Esophagus squamous epithelium (tissue), 5 donors: ENCODE data around the gene ZNF471. TPM values are rescaled to one million over a fixed set of nuclear protein-coding genes. Genes with fewer than 3 reads are reported as not detected.
A peak's percentile ranks its signal among the peaks of the same experiment; 100 is the strongest.

Source experiments
- DNase-seq: peaks from one replicate; lab custom pipeline; 2025; lab: John Stamatoyannopoulos, UW
- H3K27ac ChIP-seq, 4 donors: fragments of 200-600 bp; sonication (generic); one replicate each; pipeline ENCODE4 v1.5.1; 2016 to 2019; ENCODE audit warnings: mild to moderate bottlenecking in 1 of 4
- H3K27me3 ChIP-seq, 4 donors: fragments of 200-600 bp; sonication (generic); 1 replicate in 3 of 4; 2 replicates in 1 of 4; pipeline versions ENCODE4 v1.5.1 to v1.6.0; 2017 to 2021; ENCODE audit warnings: antibody characterized with exemption in 1 of 4
- H3K36me3 ChIP-seq, 3 donors: fragments of 200-600 bp; sonication (generic); one replicate each; pipeline ENCODE4 v1.5.1; 2016 to 2019
- H3K4me1 ChIP-seq, 3 donors: fragments of 200-600 bp; sonication (generic); one replicate each; pipeline ENCODE4 v1.5.1; 2017 to 2019
- H3K4me3 ChIP-seq, 4 donors: fragments of 200-600 bp; sonication (generic); 1 replicate in 3 of 4; 2 replicates in 1 of 4; pipeline ENCODE4 v1.5.1; 2016 to 2019; ENCODE audit warnings: mild to moderate bottlenecking in 2 of 4, moderate library complexity in 1 of 4
- H3K9me3 ChIP-seq, 3 donors: fragments of 200-600 bp; sonication (generic); one replicate each; pipeline ENCODE4 v1.5.1; 2016 to 2019
- POLR2A ChIP-seq, 4 donors: fragments of 450-650 bp; IDR thresholded peaks; one replicate each; pipeline ENCODE4 v1.6.1; 2017; ENCODE audit warnings: antibody characterized with exemption in 4 of 4, mild to moderate bottlenecking in 4 of 4, moderate library complexity in 3 of 4
- WGBS, 2 donors: methylation state at CpG; one replicate each; pipeline ENCODE4 v1.1.5; 2018; 5-methylcytosine and 5-hydroxymethylcytosine counted together
- intact Hi-C: fragments of 100-400 bp; cut with DNase I; formaldehyde crosslinking; loops from one replicate; pipeline ENCODE4 v1.15.0; 2022
- total RNA-seq, 4 donors: library from RNA; depleted of rRNA; stranded (reverse); fragments of >200 nt; gene quantifications; one replicate each; pipeline ENCODE4 v1.1.0, GENCODE V29; 2016
- TF ChIP-seq, protein P1 (sequence below), 6 experiments: fragments of 450-650 bp in 4 of 6; fragments of 200-600 bp in 2 of 6; sonication (generic) in 2 of 6; IDR thresholded peaks; one replicate each; pipeline ENCODE4 v1.5.1; 2016 to 2019; ENCODE audit warnings: antibody characterized with exemption in 6 of 6, mild to moderate bottlenecking in 4 of 6, moderate library complexity in 4 of 6
- donor health status: DM: yes; HTN: yes; CAD: no.

ZNF471 gene
- total RNA-seq, 4 donors from 2014 or later, result 0.80 to 5.0 (median 1.5) TPM

DNA sequence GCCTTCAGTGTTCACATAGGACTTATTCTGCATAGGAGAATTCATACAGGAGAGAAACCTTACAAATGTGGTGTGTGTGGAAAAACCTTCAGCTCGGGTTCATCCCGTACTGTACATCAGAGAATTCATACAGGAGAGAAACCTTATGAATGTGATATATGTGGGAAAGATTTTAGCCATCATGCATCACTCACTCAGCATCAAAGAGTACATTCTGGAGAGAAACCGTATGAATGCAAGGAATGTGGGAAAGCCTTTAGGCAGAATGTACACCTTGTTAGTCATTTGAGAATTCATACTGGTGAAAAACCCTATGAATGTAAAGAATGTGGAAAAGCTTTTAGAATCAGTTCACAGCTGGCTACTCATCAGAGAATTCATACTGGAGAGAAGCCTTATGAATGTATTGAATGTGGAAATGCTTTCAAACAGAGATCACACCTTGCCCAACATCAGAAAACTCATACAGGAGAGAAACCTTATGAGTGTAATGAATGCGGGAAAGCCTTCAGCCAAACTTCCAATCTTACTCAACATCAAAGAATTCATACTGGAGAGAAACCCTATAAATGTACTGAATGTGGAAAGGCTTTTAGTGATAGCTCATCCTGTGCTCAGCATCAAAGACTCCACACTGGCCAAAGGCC is 17.7 kb downstream of the ZNF471 start:
- no peaks in the 10 kb centered on the region for H3K4me1 ChIP-seq
- H3K36me3 ChIP-seq, result peaks cover 0 to 46% (median 2%) of the 10 kb centered on the region in 3 donors
- TF ChIP-seq, protein P1, sequence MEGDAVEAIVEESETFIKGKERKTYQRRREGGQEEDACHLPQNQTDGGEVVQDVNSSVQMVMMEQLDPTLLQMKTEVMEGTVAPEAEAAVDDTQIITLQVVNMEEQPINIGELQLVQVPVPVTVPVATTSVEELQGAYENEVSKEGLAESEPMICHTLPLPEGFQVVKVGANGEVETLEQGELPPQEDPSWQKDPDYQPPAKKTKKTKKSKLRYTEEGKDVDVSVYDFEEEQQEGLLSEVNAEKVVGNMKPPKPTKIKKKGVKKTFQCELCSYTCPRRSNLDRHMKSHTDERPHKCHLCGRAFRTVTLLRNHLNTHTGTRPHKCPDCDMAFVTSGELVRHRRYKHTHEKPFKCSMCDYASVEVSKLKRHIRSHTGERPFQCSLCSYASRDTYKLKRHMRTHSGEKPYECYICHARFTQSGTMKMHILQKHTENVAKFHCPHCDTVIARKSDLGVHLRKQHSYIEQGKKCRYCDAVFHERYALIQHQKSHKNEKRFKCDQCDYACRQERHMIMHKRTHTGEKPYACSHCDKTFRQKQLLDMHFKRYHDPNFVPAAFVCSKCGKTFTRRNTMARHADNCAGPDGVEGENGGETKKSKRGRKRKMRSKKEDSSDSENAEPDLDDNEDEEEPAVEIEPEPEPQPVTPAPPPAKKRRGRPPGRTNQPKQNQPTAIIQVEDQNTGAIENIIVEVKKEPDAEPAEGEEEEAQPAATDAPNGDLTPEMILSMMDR (IDR thresholded peaks at IDR 0.05), result no peak
- no peak for TF ChIP-seq POLR2A (IDR thresholded peaks at IDR 0.05)
- no peak overlapping the region for H3K27ac ChIP-seq
- DNase-seq, result no peak
- intact Hi-C loops, result no loop called here
- H3K4me3 ChIP-seq, result peak overlapping the region in 1 of 4 donors; percentile 18
- H3K9me3 ChIP-seq, result peaks cover 26 to 100% (median 99%) of the 10 kb centered on the region in 3 donors
- 71 to 92% methylated on average over 4 of the region's 4 CpGs for WGBS, 2 donors
- no peaks in the 10 kb centered on the region for H3K27me3 ChIP-seq

DNA sequence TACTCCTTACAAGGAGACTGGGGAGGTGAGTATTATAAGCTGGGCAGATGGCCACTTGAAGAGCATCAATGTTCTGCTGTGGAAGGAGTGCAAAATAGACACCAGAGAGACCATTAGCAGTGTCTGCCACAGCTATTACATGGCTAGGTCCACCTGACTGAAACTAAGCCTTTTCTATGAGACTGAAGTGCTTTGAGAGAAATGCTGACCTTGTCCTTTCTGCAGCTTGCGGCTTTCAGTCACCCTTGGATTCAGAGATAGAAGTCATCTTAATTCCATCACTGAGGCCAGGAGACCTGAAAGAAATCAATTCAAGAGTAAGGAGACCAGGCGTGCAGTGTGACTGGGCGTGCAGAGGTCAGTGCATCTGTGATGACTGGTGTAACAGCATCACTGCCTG is 29.8 kb downstream of the ZNF471 start:
- 100% methylated on average over 1 to 3 of the region's 3 CpGs for WGBS, 2 donors
- Histone ChIP-seq H3K4me1 (peaks cover 7 to 21% (median 8%) of the 10 kb centered on the region in 3 donors), H3K9me3 (peaks cover 4 to 77% (median 40%) of the 10 kb centered on the region in 3 donors), H3K27ac (no peak overlapping the region), H3K36me3 (peaks cover 0 to 27% (median 0%) of the 10 kb centered on the region in 3 donors), H3K4me3 (peak overlapping the region in 2 of 4 donors; percentile 62 to 80), H3K27me3 (no peaks in the 10 kb centered on the region)
- no peak for TF ChIP-seq POLR2A (IDR thresholded peaks at IDR 0.05)
- TF ChIP-seq, protein P1 (IDR thresholded peaks at IDR 0.05), result no peak
- intact Hi-C loops, result no loop called here
- DNase-seq, result no peak

DNA sequence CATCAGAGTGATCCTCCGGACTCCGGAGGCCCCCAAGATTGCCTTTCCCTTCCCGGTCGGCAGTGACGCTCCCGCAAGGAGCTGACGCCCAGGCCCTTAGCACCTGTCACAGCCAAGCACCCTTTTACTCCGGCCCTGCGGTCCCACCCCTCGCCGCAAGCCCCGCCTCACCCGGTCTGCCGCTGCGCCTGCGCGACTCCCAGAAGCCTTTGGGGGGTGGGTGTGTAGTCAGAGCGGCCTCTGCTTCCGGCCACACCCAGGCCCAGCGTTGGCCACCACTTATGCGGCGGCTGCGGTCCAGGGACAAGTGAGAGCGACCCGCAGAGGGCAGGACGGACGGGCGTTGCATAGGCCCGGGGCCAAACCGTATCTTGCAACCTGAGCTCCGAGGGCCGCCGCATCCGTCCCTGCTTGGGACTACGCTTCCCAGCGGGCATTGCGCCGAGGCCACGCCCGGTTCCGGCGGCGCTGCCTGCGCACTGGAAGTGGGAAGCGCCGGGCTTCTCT is 30.7 kb downstream of the ZNF471 start:
- Histone ChIP-seq H3K36me3 (peaks cover 0 to 33% (median 0%) of the 10 kb centered on the region in 3 donors), H3K4me3 (peak overlapping the region; percentile 62 to 85 (median 76)), H3K27me3 (no peaks in the 10 kb centered on the region), H3K9me3 (peaks cover 4 to 74% (median 34%) of the 10 kb centered on the region in 3 donors), H3K27ac (peak overlapping the region; percentile 88 to 96 (median 93)), H3K4me1 (peaks cover 7 to 21% (median 8%) of the 10 kb centered on the region in 3 donors)
- TF ChIP-seq, protein P1 (IDR thresholded peaks at IDR 0.05), result peak in 3 of 6 experiments; percentile 25 to 32 (median 30)
- TF ChIP-seq POLR2A (IDR thresholded peaks at IDR 0.05), result no peak
- 0 to 4% methylated on average over 7 to 9 of the region's 46 CpGs for WGBS, 2 donors
- intact Hi-C loops, result no loop called here
- DNase-seq, result peak; percentile 47

DNA sequence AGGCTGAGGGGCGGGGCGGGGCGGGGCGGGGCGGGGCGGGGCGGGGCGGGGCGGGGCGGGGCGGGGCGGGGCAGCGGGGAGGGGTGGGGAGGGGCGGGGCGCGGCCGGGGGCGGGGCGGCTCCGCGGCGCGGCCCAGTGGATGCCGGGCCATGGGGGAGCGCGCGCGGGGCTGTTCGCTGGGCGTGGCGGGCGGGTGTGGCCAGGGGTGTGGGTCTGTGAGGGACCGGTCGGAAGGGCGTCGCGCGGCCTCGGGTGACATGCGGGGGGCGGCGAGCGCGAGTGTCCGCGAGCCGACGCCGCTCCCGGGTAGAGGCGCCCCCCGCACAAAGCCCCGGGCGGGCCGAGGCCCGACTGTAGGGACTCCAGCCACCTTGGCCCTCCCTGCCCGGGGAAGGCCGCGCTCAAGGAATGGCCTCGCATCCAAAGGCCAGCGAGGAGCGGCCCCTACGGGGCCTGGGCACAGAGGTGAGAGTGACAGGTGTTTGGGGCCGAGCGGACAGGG is 31.2 kb downstream of the ZNF471 start, which contains the start of gene ZFP28:
Gene ZFP28, plus strand, starts transcription at position 188 of the 503 bp plus-strand sequence. Its CDS starts 71 bp downstream, at position 259.
- 6 to 20% methylated on average over 2 of the region's 65 CpGs for WGBS, 2 donors
- H3K4me1 ChIP-seq, result peaks cover 7 to 21% (median 8%) of the 10 kb centered on the region in 3 donors
- intact Hi-C loops, result no loop called here
- peak within 1 kb of the TSS; percentile 88 to 96 (median 93) for H3K27ac ChIP-seq
- no peaks in the 10 kb centered on the region for H3K27me3 ChIP-seq
- TF ChIP-seq, protein P1 (IDR thresholded peaks at IDR 0.05), result no peak
- no peak for TF ChIP-seq POLR2A (IDR thresholded peaks at IDR 0.05)
- peaks cover 0 to 38% (median 0%) of the 10 kb centered on the region in 3 donors for H3K36me3 ChIP-seq
- H3K9me3 ChIP-seq, result peaks cover 4 to 71% (median 29%) of the 10 kb centered on the region in 3 donors
- DNase-seq, result peak; percentile 47
- peak within 1 kb of the TSS; percentile 62 to 85 (median 76) for H3K4me3 ChIP-seq

DNA sequence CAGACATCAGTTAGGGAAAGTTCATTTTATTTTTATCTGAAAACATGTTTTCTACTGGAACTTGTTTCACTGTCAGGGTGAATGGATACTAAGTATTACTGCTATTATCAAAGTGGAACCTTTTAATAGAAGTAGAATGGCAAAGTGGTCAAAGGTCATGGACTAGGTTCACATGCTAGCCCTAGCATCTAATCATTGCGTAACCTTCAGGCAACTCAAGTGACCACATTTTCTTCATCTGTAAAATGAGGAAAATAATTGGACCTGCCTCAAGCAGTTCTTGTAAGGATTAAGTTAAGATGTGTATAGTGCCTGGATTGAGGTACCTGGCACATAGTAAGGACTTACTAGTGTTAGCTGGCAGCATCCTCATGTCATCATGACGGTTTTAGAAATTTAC is 36.1 kb downstream of the ZNF471 start:
- Histone ChIP-seq H3K27me3 (no peaks in the 10 kb centered on the region), H3K4me3 (no peak overlapping the region), H3K4me1 (peaks cover 7 to 14% (median 8%) of the 10 kb centered on the region in 3 donors), H3K9me3 (peaks cover 0 to 83% (median 40%) of the 10 kb centered on the region in 3 donors), H3K36me3 (peaks cover 0 to 87% (median 4%) of the 10 kb centered on the region in 3 donors), H3K27ac (no peak overlapping the region)
- intact Hi-C loops, result no loop called here
- TF ChIP-seq, protein P1 (IDR thresholded peaks at IDR 0.05), result no peak
- no peak for TF ChIP-seq POLR2A (IDR thresholded peaks at IDR 0.05)
- DNase-seq, result no peak
- 91 to 92% methylated on average over 2 of the region's 2 CpGs for WGBS, 2 donors
